Psoas muscle (tissue), 8 donors: ENCODE results near the gene RPAP2. TPM values are rescaled to one million over a fixed set of nuclear protein-coding genes. Genes with fewer than 3 reads are reported as not detected.
"Not testable (repeated sequence)": the region's sequence is repeated elsewhere in the genome, so short reads cannot be mapped to it uniquely, and the experiment has no call there.

Source experiments
- ATAC-seq, 4 donors: fragments of 200-7000 bp; cut with Tn5 transposase; one replicate each; pipeline ENCODE4 v1.9.1; 2020; ENCODE audit warnings: moderate library complexity in 3 of 4, mild to moderate bottlenecking in 2 of 4
- DNase-seq, 2 donors: peaks; one replicate each; pipeline ENCODE4 v3.0.0-alpha.2; 2020
- H3K27ac ChIP-seq: fragments of 200-600 bp; one replicate; pipeline ENCODE4 v1.8.0; 2022
- H3K27me3 ChIP-seq, 3 donors: fragments of 200-600 bp in 1 of 3; one replicate each; pipeline versions ENCODE4 v1.6.1 to v1.8.0; 2013 to 2022; ENCODE audit warnings: low read length in 2 of 3, mild to moderate bottlenecking in 2 of 3, moderate library complexity in 1 of 3; ENCODE audit not compliant: insufficient read depth in 3 of 3
- H3K36me3 ChIP-seq, 2 donors: fragments of 200-600 bp in 1 of 2; one replicate each; pipeline versions ENCODE4 v1.6.1 to v1.8.0; 2013 to 2022; ENCODE audit warnings: low read depth in 1 of 2, mild to moderate bottlenecking in 1 of 2, moderate library complexity in 1 of 2; ENCODE audit not compliant: insufficient read depth in 1 of 2
- H3K4me1 ChIP-seq: fragments of 200-600 bp; one replicate; pipeline ENCODE4 v1.8.0; 2022
- H3K4me3 ChIP-seq: fragments of 200-600 bp; one replicate; pipeline ENCODE4 v1.8.0; 2022; ENCODE audit warnings: mild to moderate bottlenecking
- H3K9me3 ChIP-seq: fragments of 200-600 bp; one replicate; pipeline ENCODE4 v1.8.0; 2022
- WGBS, 3 donors: extraction: QIAGEN DNeasy Blood & Tissue Kit; methylation state at CpG; one replicate each; pipeline versions ENCODE4 v1.1.6 to v1.1.7; 2013; 5-methylcytosine and 5-hydroxymethylcytosine counted together
- intact Hi-C, 2 donors: fragments of 100-400 bp; cut with DNase I; formaldehyde crosslinking; loops; one replicate each; pipeline versions ENCODE4 v1.11.0 to v1.14.2; 2022
- polyA plus RNA-seq, 3 donors: library from polyadenylated mRNA; stranded (reverse); fragments of 200-250 nt; gene quantifications; one replicate each; pipeline ENCODE4 v1.2.3, GENCODE V29; 2013
- total RNA-seq, 4 donors: library from RNA; stranded (reverse); fragmentation: NEBNext Ultra II Directional in 2 of 4; extraction: Animal tissue kit (Norgen Biotek cat#: 25700) in 2 of 4; gene quantifications; one replicate each; pipeline versions ENCODE4 v1.2.1 to v1.2.4, GENCODE V29; 2021 to 2023
- TF ChIP-seq, protein P1 (sequence below): fragments of 200-600 bp; IDR thresholded peaks from one replicate; pipeline ENCODE4 v1.8.0; 2022; ENCODE audit warnings: antibody characterized with exemption
- donor health status: healthy with polysubstance abuse.
- donor health status: DM: no; HTN: no; CAD: no; lungs with moderate emphysema.
- donor health status: Bipolar disorder and iron deficiency.
- donor health status: healthy.
- donor health status: DM: yes; HTN: yes; CAD: no.
- donor health status: DM: no; HTN: no; CAD: no.
- donor health status: DM: no; HTN: no; CAD: no.
- donor health status: DM: yes; HTN: yes; CAD: no.

RPAP2 gene
- total and polyA plus RNA-seq, 7 donors: 10.9 to 33.1 (median 26.5) TPM

DNA sequence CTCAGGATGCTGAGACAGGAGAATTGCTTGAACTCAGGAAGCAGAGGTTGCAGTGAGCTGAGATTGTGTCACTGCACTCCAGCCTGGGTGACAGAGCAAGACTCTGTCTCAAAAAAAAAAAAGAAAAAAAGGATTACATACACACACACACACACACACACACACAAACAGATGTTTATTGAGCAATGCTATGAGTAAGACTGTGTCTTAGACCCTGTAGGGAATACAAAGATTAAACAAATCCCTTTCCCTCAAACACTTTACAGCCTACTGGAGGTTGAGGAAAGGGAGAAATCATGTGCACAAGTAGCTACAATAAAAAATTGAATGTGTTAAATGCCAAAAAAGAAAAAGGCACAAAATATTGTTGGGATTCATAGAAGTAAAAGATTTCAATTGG is 58.1 kb downstream of the RPAP2 start:
- H3K4me3 ChIP-seq: no peak overlapping the region
- peaks cover 3 to 62% of the 10 kb centered on the region in 2 donors for H3K36me3 ChIP-seq
- H3K27me3 ChIP-seq: no peaks in the 10 kb centered on the region
- peaks cover 5% of the 10 kb centered on the region for H3K9me3 ChIP-seq
- ATAC-seq (peak in 1 of 4 donors; percentile 37), DNase-seq (no peak)
- H3K27ac ChIP-seq: no peak overlapping the region
- intact Hi-C loops: no loop called here
- TF ChIP-seq, protein P1, sequence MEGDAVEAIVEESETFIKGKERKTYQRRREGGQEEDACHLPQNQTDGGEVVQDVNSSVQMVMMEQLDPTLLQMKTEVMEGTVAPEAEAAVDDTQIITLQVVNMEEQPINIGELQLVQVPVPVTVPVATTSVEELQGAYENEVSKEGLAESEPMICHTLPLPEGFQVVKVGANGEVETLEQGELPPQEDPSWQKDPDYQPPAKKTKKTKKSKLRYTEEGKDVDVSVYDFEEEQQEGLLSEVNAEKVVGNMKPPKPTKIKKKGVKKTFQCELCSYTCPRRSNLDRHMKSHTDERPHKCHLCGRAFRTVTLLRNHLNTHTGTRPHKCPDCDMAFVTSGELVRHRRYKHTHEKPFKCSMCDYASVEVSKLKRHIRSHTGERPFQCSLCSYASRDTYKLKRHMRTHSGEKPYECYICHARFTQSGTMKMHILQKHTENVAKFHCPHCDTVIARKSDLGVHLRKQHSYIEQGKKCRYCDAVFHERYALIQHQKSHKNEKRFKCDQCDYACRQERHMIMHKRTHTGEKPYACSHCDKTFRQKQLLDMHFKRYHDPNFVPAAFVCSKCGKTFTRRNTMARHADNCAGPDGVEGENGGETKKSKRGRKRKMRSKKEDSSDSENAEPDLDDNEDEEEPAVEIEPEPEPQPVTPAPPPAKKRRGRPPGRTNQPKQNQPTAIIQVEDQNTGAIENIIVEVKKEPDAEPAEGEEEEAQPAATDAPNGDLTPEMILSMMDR: no peak
- H3K4me1 ChIP-seq: no peaks in the 10 kb centered on the region

DNA sequence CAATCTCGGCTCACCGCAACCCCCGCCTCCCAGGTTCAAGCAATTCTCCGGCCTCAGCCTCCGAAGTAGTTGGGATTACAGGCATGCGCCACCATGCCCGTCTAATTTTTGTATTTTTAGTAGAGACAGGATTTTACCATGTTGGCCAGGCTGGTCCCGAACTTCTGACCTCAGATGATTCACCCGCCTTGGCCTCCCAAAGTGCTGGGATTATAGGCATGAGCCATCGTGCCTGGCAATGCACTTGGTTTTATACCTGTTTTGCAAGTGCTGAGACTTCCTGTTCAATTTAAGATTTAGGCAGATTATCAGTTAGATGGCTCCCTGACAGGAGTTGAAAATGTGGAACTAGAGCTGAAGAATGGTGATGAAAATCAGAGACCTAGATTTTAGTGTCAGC is 60.5 kb downstream of the RPAP2 start:
- H3K27ac ChIP-seq, H3K27me3 ChIP-seq, H3K4me3 ChIP-seq, ATAC-seq, intact Hi-C loops, DNase-seq, H3K9me3 ChIP-seq, H3K4me1 ChIP-seq: not testable (repeated sequence)
- peaks cover 0 to 52% of the 10 kb centered on the region in 2 donors for H3K36me3 ChIP-seq
- 95 to 97% (median 95%) methylated on average over 10 of the region's 10 CpGs for WGBS, 3 donors

DNA sequence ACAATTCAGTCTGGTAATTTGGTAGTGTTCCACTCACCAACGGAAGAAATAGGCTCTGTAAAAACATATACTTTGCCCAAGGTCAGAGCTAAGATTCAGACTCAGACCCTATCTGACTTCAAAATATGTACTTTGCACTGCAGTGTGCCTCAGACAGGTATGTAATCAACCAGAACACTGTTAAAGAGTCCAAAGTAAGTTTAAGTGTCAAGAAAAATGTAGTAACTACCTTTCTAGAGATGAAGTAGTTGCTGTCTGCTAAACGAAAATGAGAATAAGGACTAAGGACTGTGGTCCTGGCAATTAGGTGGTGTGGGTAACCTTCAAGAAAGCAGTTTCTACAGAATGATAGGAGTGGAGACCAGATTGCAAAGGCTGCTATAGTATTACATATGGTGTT is 61.1 kb downstream of the RPAP2 start:
- no peak for DNase-seq
- Histone ChIP-seq H3K27me3 (no peaks in the 10 kb centered on the region), H3K36me3 (peaks cover 0 to 57% of the 10 kb centered on the region in 2 donors), H3K4me1 (no peaks in the 10 kb centered on the region), H3K4me3 (no peak overlapping the region), H3K9me3 (no peaks in the 10 kb centered on the region), H3K27ac (no peak overlapping the region)
- TF ChIP-seq, protein P1: no peak
- 92 to 96% (median 94%) methylated on average over 2 of the region's 2 CpGs for WGBS, 3 donors
- no peak for ATAC-seq
- intact Hi-C loops: no loop called here

DNA sequence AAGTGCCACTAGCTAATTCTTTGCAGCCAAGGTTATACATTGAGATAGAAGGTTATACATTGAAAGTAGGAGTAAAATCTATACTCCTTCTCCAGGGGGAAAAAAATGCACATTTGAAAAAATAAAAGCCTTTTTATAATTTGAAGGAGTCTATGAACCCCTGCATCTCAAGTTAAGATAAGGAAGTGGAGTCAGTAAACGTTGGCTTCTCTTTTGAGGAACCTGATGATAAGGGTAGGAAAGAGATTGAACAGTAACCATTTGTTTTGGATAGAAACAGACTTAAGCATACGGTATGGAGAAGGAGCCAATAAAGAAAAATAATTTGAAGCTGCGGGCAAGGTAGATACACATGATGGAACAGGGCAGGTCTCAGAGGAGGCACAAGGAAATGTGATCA is 64.1 kb downstream of the RPAP2 start:
- no peak for DNase-seq
- no peaks in the 10 kb centered on the region for H3K4me1 ChIP-seq
- intact Hi-C loops: no loop called here
- TF ChIP-seq, protein P1: no peak
- no peak overlapping the region for H3K27ac ChIP-seq
- H3K9me3 ChIP-seq: no peaks in the 10 kb centered on the region
- no peaks in the 10 kb centered on the region for H3K27me3 ChIP-seq
- ATAC-seq: no peak
- H3K36me3 ChIP-seq: peaks cover 0 to 53% of the 10 kb centered on the region in 2 donors
- no peak overlapping the region for H3K4me3 ChIP-seq
- 82 to 87% (median 85%) methylated on average over 3 of the region's 3 CpGs for WGBS, 3 donors

DNA sequence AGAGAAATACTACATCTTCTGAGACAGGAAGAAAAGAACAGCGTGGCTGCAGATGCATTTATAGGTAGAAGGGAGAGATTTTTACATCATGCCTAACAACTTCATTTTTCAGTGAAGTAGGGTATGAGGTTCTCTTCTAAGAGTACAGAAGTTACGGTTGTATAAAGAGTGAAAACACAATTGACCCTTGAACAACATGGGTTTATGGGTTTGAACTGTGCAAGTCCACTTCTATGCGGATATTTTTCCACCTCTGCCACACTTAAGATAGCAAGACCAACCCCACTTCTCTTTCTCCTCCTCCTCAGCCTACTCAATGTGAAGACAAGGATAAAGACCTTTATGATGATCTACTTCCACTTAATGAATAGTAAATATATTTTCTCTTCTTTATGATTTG is 64.5 kb downstream of the RPAP2 start:
- Histone ChIP-seq H3K9me3 (no peaks in the 10 kb centered on the region), H3K27ac (no peak overlapping the region), H3K36me3 (peaks cover 0 to 49% of the 10 kb centered on the region in 2 donors), H3K4me1 (no peaks in the 10 kb centered on the region), H3K4me3 (no peak overlapping the region), H3K27me3 (no peaks in the 10 kb centered on the region)
- intact Hi-C loops: no loop called here
- TF ChIP-seq, protein P1: no peak
- no peak for ATAC-seq
- 78 to 88% (median 79%) methylated on average over 3 of the region's 3 CpGs for WGBS, 3 donors
- DNase-seq: no peak
